Measurements from ENCODE around the gene NKAIN2. TPM values are rescaled to one million over a fixed set of nuclear protein-coding genes. Genes with fewer than 3 reads are reported as not detected.

Gene NKAIN2
- total RNA-seq, 1 experiment from 2014 or later = not detected

- no peak for TF ChIP-seq ZBTB33 (IDR thresholded peaks at IDR 0.05; ENCODE audit: extremely low read depth, insufficient replicate concordance, low read length)
- no peak for TF ChIP-seq EGR1 (IDR thresholded peaks at IDR 0.05; ENCODE audit: low read depth)
- TF ChIP-seq RAD21 (IDR thresholded peaks at IDR 0.05; ENCODE audit: low read depth) = no peak
- no peak for TF ChIP-seq FOSL1 (IDR thresholded peaks at IDR 0.05; ENCODE audit: low read depth)
- no peak for TF ChIP-seq ZFX (IDR thresholded peaks at IDR 0.05)
- no peak for TF ChIP-seq REST (IDR thresholded peaks at IDR 0.05; ENCODE audit: low read depth)
These were observed 260.9 kb downstream of the NKAIN2 start (continued) for GRCh38 chr6:124064317-124065113.

GRCh38 chr6:124066269-124066668 is 262.6 kb downstream of the NKAIN2 start:
- Histone ChIP-seq H3K4me2 (ENCODE audit: low read length) (no peak overlapping the region), H3K36me3 (ENCODE audit: control insufficient read depth in 1 of 2, insufficient read depth in 2 of 2, low read length in 2 of 2) (no peaks in the 10 kb centered on the region), H3K79me2 (ENCODE audit: insufficient read depth, low read length) (no peaks in the 10 kb centered on the region), H3K27ac (ENCODE audit: low read depth, low read length) (no peak overlapping the region), H3K4me1 (ENCODE audit: control insufficient read depth in 1 of 2, insufficient read depth in 2 of 2, low read length in 2 of 2) (no peaks in the 10 kb centered on the region), H3K9me2 (ENCODE audit: insufficient read depth) (no peaks in the 10 kb centered on the region), H3K9me3 (ENCODE audit: control insufficient read depth in 1 of 2, insufficient read depth in 1 of 2, low read depth in 1 of 2, low read length in 2 of 2) (no peaks in the 10 kb centered on the region), H2AFZ (ENCODE audit: low read depth, low read length, poor library complexity, severe bottlenecking) (no peak overlapping the region), H4K20me1 (ENCODE audit: insufficient read depth) (no peaks in the 10 kb centered on the region), H3K27me3 (ENCODE audit: insufficient read depth, low read length) (no peaks in the 10 kb centered on the region; the same call in 1 of the 2 replicates), H3K4me3 (replicated peaks in 1 of 2; ENCODE audit: low read depth in 1 of 2, low read length in 2 of 2) (no peak overlapping the region), H3K9ac (ENCODE audit: low read length) (no peak overlapping the region)
- ChIA-PET RAD21 (ENCODE audit: low non-redundant PET in 1 of 2, low total read pairs in 2 of 2, uncharacterized antibody in 2 of 2, unreplicated experiment in 2 of 2) (no interaction called here), POLR2A (no interaction called here), CTCF (no interaction called here)
- TF ChIP-seq ZFX (IDR thresholded peaks at IDR 0.05) (no peak), MAX (IDR thresholded peaks at IDR 0.05) (no peak), EZH2 (IDR thresholded peaks at IDR 0.05) (no peak)
- DNase-seq (ENCODE audit: low read depth, low spot score) (no peak), ATAC-seq (no peak)
- intact Hi-C loops (cut with micrococcal nuclease) = no loop called here
- BruUV-seq (replicated peaks) = no TSS peak
